Thyroid gland (tissue), 4 donors: ENCODE data around the gene VAT1L.

Experiments
- CTCF ChIP-seq, 6 experiments: fragments of 200-600 bp in 3 of 6; fragments of 450-650 bp in 3 of 6; sonication (generic) in 3 of 6; IDR thresholded peaks; one replicate each; pipeline ENCODE4 v1.5.1; 2016 to 2019; ENCODE audit warnings: antibody characterized with exemption in 6 of 6, mild to moderate bottlenecking in 2 of 6, inconsistent platforms in 1 of 6, moderate library complexity in 1 of 6
- POLR2A ChIP-seq, 2 donors: fragments of 450-650 bp; IDR thresholded peaks; one replicate each; pipeline ENCODE4 v1.6.1; 2017; ENCODE audit warnings: antibody characterized with exemption in 2 of 2, mild to moderate bottlenecking in 2 of 2, moderate library complexity in 1 of 2

GRCh38 chr16:77816293-77816692, 27.9 kb downstream of the VAT1L start:
- TF ChIP-seq CTCF (IDR thresholded peaks at IDR 0.05) (no peak), POLR2A (IDR thresholded peaks at IDR 0.05) (no peak)
